GM12878 (cell line): ENCODE data around the gene ISLR2. TPM values are rescaled to one million over a fixed set of nuclear protein-coding genes. Genes with fewer than 3 reads are reported as not detected.

Experiments used
- SMC3 ChIP-seq: IDR thresholded peaks from 2 replicates; pipeline ENCODE4 v1.6.1; 2011; ENCODE audit warnings: low read length, improper control_type of control experiment, borderline replicate concordance
- polyA plus RNA-seq, 11 experiments: library from polyadenylated mRNA; depleted of rRNA in 4 of 11; unstranded in 6 of 11; stranded (reverse) in 5 of 11; fragments of >200 nt; fragmentation: Nextera tagmentation in 4 of 11; fragmentation: Illumina TruSeq in 1 of 11; extraction: Ambion mirVana in 4 of 11; extraction: Trizol in 1 of 11; gene quantifications; 1 replicate in 1 of 11; 2 replicates in 10 of 11; pipeline versions ENCODE4 v1.2.1 to v1.2.3, GENCODE V29; 2011 to 2016; ENCODE audit warnings: inconsistent platforms in 2 of 11, missing spikeins in 2 of 11, low read depth in 1 of 11
- total RNA-seq, 4 experiments: library from RNA; depleted of rRNA in 3 of 4; stranded (reverse); fragments of >200 nt in 3 of 4; fragmentation: Illumina TruSeq in 1 of 4; extraction: Trizol in 1 of 4; gene quantifications; 2 replicates each; pipeline versions ENCODE4 v1.2.1 to v1.2.3, GENCODE V29; 2013 to 2021
- TF ChIP-seq, protein P1 (sequence below): IDR thresholded peaks from 2 replicates; pipeline ENCODE4 v1.6.1; 2011; ENCODE audit warnings: low read depth, low read length, improper control_type of control experiment, borderline replicate concordance
- TF ChIP-seq, protein P2 (sequence below): IDR thresholded peaks from 2 replicates; pipeline ENCODE4 v1.6.1; 2012; ENCODE audit warnings: improper control_type of control experiment, low read depth, low read length; ENCODE audit not compliant: insufficient replicate concordance
- TF ChIP-seq, protein P3 (sequence below): fragments of 450-650 bp; IDR thresholded peaks from 2 replicates; pipeline ENCODE4 v1.6.1; 2017; ENCODE audit warnings: mild to moderate bottlenecking, moderate library complexity

ISLR2 gene
- total and polyA plus RNA-seq, 10 of the 15 experiments (the other 5 are each of a cell fraction or from before 2014, with no cell fraction given), result 0.04 to 0.21 (median 0.07) TPM; not detected in 4

DNA sequence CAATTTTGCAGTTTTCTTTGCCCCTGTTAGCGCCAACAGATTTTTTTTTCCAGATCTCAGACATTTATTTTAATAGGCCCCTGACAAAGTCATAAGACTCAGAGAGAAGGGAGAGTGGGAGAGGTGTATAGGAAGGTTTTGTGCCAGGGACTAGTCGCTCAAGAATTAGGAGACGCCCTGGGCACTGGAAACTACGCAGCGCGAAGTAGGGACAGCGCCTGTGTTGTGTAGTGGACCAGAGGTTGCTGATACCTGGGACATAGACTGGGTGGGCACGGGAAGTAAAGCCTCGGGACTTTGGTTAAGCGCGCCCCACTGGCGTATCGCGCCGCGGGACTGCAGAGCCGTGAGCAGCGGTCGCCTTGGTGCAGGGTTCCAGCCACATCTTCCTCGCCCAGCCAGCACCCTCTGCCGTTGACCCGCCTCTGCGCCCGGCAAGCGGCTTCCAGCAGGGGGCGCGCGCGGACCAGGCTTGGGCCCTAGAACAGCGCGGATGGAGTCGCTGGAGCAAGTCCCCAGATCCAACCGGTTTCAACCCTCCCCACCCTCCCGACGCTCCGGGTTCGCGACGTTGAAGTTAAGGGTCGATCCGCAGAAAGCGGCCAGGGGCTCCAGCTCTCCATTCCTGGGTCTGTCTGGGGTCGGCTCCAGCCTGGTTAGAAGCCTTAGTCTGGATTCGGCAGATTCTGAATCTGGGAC, 3.0 kb upstream of the ISLR2 start (continued):
- TF ChIP-seq, protein P1, sequence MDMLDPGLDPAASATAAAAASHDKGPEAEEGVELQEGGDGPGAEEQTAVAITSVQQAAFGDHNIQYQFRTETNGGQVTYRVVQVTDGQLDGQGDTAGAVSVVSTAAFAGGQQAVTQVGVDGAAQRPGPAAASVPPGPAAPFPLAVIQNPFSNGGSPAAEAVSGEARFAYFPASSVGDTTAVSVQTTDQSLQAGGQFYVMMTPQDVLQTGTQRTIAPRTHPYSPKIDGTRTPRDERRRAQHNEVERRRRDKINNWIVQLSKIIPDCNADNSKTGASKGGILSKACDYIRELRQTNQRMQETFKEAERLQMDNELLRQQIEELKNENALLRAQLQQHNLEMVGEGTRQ, result no peak
- TF ChIP-seq, protein P2, sequence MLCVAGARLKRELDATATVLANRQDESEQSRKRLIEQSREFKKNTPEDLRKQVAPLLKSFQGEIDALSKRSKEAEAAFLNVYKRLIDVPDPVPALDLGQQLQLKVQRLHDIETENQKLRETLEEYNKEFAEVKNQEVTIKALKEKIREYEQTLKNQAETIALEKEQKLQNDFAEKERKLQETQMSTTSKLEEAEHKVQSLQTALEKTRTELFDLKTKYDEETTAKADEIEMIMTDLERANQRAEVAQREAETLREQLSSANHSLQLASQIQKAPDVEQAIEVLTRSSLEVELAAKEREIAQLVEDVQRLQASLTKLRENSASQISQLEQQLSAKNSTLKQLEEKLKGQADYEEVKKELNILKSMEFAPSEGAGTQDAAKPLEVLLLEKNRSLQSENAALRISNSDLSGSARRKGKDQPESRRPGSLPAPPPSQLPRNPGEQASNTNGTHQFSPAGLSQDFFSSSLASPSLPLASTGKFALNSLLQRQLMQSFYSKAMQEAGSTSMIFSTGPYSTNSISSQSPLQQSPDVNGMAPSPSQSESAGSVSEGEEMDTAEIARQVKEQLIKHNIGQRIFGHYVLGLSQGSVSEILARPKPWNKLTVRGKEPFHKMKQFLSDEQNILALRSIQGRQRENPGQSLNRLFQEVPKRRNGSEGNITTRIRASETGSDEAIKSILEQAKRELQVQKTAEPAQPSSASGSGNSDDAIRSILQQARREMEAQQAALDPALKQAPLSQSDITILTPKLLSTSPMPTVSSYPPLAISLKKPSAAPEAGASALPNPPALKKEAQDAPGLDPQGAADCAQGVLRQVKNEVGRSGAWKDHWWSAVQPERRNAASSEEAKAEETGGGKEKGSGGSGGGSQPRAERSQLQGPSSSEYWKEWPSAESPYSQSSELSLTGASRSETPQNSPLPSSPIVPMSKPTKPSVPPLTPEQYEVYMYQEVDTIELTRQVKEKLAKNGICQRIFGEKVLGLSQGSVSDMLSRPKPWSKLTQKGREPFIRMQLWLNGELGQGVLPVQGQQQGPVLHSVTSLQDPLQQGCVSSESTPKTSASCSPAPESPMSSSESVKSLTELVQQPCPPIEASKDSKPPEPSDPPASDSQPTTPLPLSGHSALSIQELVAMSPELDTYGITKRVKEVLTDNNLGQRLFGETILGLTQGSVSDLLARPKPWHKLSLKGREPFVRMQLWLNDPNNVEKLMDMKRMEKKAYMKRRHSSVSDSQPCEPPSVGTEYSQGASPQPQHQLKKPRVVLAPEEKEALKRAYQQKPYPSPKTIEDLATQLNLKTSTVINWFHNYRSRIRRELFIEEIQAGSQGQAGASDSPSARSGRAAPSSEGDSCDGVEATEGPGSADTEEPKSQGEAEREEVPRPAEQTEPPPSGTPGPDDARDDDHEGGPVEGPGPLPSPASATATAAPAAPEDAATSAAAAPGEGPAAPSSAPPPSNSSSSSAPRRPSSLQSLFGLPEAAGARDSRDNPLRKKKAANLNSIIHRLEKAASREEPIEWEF, result no peak
- peak; percentile 99 for TF ChIP-seq SMC3
- TF ChIP-seq, protein P3, sequence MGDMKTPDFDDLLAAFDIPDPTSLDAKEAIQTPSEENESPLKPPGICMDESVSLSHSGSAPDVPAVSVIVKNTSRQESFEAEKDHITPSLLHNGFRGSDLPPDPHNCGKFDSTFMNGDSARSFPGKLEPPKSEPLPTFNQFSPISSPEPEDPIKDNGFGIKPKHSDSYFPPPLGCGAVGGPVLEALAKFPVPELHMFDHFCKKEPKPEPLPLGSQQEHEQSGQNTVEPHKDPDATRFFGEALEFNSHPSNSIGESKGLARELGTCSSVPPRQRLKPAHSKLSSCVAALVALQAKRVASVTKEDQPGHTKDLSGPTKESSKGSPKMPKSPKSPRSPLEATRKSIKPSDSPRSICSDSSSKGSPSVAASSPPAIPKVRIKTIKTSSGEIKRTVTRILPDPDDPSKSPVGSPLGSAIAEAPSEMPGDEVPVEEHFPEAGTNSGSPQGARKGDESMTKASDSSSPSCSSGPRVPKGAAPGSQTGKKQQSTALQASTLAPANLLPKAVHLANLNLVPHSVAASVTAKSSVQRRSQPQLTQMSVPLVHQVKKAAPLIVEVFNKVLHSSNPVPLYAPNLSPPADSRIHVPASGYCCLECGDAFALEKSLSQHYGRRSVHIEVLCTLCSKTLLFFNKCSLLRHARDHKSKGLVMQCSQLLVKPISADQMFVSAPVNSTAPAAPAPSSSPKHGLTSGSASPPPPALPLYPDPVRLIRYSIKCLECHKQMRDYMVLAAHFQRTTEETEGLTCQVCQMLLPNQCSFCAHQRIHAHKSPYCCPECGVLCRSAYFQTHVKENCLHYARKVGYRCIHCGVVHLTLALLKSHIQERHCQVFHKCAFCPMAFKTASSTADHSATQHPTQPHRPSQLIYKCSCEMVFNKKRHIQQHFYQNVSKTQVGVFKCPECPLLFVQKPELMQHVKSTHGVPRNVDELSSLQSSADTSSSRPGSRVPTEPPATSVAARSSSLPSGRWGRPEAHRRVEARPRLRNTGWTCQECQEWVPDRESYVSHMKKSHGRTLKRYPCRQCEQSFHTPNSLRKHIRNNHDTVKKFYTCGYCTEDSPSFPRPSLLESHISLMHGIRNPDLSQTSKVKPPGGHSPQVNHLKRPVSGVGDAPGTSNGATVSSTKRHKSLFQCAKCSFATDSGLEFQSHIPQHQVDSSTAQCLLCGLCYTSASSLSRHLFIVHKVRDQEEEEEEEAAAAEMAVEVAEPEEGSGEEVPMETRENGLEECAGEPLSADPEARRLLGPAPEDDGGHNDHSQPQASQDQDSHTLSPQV, result no peak
- TF ChIP-seq, all 136 proteins: peak for 8
